Pancreas (tissue), 10 donors: ENCODE results near the gene TAX1BP3. TPM values are rescaled to one million over a fixed set of nuclear protein-coding genes. Genes with fewer than 3 reads are reported as not detected.

Experiments
- ATAC-seq, 4 donors: fragments of 200-7000 bp; cut with Tn5 transposase; one replicate each; pipeline versions ENCODE4 v1.8.0 to v1.9.1; 2020; ENCODE audit warnings: mild to moderate bottlenecking in 4 of 4, moderate library complexity in 4 of 4
- DNase-seq, 6 donors: peaks; one replicate each; pipeline ENCODE4 v3.0.0-alpha.2; 2020
- FAIRE-seq: peaks from 2 replicates; lab custom pipeline; 2012; peaks lifted over from hg19 to GRCh38; lab: Jason Lieb, UNC
- H3K27ac ChIP-seq, 4 donors: fragments of 200-600 bp; sonication (generic); 1 replicate in 3 of 4; 2 replicates in 1 of 4; pipeline versions ENCODE4 v1.5.0 to v1.8.0; 2020
- H3K27me3 ChIP-seq, 4 donors: fragments of 200-600 bp; one replicate each; pipeline ENCODE4 v1.8.0; 2021
- H3K36me3 ChIP-seq, 3 donors: fragments of 200-600 bp; sonication (generic) in 1 of 3; one replicate each; pipeline versions ENCODE4 v1.5.0 to v1.8.0; 2020 to 2021
- H3K4me1 ChIP-seq, 3 donors: fragments of 200-600 bp; one replicate each; pipeline ENCODE4 v1.8.0; 2021
- H3K4me3 ChIP-seq, 4 donors: fragments of 200-600 bp; sonication (generic) in 2 of 4; one replicate each; pipeline versions ENCODE4 v1.5.0 to v1.8.0; 2020 to 2021
- H3K9me3 ChIP-seq, 4 donors: fragments of 200-600 bp; one replicate each; pipeline ENCODE4 v1.8.0; 2021
- WGBS, 2 donors: extraction: QIAGEN DNeasy Blood & Tissue Kit; methylation state at CpG; one replicate each; pipeline ENCODE4 v1.1.7; 2013; 5-methylcytosine and 5-hydroxymethylcytosine counted together
- intact Hi-C, 3 donors: fragments of 100-400 bp; cut with DNase I; formaldehyde crosslinking; loops; one replicate each; pipeline versions ENCODE4 v1.11.1 to v1.14.2; 2022
- polyA plus RNA-seq, 2 donors: library from polyadenylated mRNA; stranded (reverse); fragments of 200-250 nt; gene quantifications; one replicate each; pipeline ENCODE4 v1.2.3, GENCODE V29; 2013
- total RNA-seq, 6 donors: library from RNA; stranded (reverse); fragmentation: NEBNext Ultra II Directional in 4 of 6; extraction: Animal tissue kit (Norgen Biotek cat#: 25700) in 4 of 6; gene quantifications; one replicate each; pipeline versions ENCODE4 v1.2.1 to v1.2.4, GENCODE V29; 2021 to 2023
- TF ChIP-seq, protein P1 (sequence below), 4 donors: fragments of 200-600 bp; sonication (generic) in 3 of 4; IDR thresholded peaks; one replicate each; pipeline versions ENCODE4 v1.5.0 to v1.8.0; 2021; ENCODE audit warnings: antibody characterized with exemption in 4 of 4
- donor health status: healthy with polysubstance abuse.
- donor health status: DM: no; HTN: no; CAD: no; lungs with moderate emphysema.
- donor health status: DM: no; HTN: no; CAD: no.
- donor health status: control.
- donor health status: control.
- donor health status: Bipolar disorder and iron deficiency.
- donor health status: DM: yes; HTN: yes; CAD: no.
- donor health status: DM: no; HTN: no; CAD: no.
- donor health status: DM: no; HTN: no; CAD: no.
- donor health status: DM: yes; HTN: yes; CAD: no.

The TAX1BP3 gene
- total and polyA plus RNA-seq, 8 donors = 31.4 to 80.6 (median 47.6) TPM

DNA sequence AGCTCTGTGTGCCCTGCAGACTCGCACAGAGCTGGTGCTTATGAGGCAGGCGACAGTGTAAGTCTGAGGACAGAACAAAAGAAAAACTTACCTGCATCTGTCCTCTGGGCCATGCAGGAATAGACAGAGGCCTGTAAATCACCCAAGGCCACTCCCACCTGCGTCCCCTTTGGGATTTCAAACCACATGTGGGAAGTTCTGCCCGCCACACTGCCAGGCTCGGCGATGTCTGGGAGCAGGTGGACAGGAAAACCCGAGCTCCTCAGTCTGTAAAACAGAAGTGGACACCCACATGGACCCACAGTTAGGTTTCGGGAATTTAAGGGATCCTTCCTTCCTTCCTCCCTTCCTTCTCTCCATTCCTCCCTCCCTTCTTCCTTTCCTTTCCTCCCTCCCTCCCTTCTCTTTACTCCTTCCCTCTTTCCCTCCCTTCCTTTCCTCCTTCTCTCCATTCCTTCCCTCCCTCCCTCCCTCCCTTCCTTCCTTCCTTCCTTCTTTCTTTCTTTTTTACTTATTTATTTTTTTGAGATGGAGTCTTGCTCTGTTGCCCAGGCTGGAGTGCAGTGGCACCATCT, 47.1 kb downstream of the TAX1BP3 start:
- WGBS, 2 donors = 97 to 99% methylated on average over 8 of the region's 8 CpGs
- peaks cover 5 to 60% (median 14%) of the 10 kb centered on the region in 3 donors for H3K36me3 ChIP-seq
- TF ChIP-seq, protein P1, sequence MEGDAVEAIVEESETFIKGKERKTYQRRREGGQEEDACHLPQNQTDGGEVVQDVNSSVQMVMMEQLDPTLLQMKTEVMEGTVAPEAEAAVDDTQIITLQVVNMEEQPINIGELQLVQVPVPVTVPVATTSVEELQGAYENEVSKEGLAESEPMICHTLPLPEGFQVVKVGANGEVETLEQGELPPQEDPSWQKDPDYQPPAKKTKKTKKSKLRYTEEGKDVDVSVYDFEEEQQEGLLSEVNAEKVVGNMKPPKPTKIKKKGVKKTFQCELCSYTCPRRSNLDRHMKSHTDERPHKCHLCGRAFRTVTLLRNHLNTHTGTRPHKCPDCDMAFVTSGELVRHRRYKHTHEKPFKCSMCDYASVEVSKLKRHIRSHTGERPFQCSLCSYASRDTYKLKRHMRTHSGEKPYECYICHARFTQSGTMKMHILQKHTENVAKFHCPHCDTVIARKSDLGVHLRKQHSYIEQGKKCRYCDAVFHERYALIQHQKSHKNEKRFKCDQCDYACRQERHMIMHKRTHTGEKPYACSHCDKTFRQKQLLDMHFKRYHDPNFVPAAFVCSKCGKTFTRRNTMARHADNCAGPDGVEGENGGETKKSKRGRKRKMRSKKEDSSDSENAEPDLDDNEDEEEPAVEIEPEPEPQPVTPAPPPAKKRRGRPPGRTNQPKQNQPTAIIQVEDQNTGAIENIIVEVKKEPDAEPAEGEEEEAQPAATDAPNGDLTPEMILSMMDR (IDR thresholded peaks at IDR 0.05) = no peak
- ATAC-seq (no peak), FAIRE-seq (no peak), DNase-seq (no peak)
- H3K4me3 ChIP-seq = no peak overlapping the region
- intact Hi-C loops = no loop called here
- H3K4me1 ChIP-seq = no peaks in the 10 kb centered on the region
- no peaks in the 10 kb centered on the region for H3K9me3 ChIP-seq
- no peak overlapping the region for H3K27ac ChIP-seq
- H3K27me3 ChIP-seq = no peaks in the 10 kb centered on the region

DNA sequence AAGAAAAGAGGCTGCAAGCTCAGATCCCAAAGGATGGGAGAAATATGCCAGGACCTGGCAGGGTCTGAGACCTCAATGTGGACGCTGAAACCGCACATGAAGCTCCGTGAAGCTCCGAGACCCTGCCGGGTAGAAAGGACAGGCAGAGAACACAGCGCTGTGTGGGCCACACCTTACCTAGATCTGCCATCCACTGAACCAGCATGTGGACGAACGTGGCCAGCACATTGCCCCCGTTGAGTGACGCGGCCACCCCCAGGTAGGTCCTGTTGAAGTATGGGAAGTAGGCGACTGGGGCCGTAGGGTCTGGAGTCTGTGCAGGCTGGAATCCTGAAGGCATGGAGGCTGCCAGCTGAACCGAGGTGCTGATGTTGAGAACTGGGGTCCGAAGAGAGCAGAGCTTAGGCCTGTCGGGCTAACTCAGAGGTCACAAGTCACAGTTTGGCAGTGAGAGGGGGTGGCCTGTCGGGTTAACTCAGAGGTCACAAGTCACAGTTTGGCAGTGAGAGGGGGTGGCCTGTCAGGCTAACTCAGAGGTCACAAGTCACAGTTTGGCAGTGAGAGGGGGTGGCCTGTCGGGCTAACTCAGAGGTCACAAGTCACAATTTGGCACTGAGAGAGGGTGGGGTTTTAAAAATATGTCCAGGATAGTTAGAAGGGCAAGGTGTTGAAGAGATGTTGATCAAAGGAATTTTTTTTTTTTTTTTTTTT, 53.1 kb downstream of the TAX1BP3 start:
- intact Hi-C loops = no loop called here
- DNase-seq (no peak), ATAC-seq (no peak), FAIRE-seq (no peak)
- TF ChIP-seq, protein P1 (IDR thresholded peaks at IDR 0.05) = no peak
- Histone ChIP-seq H3K36me3 (peaks cover 3 to 33% (median 4%) of the 10 kb centered on the region in 3 donors), H3K27ac (no peak overlapping the region), H3K9me3 (no peaks in the 10 kb centered on the region), H3K4me1 (no peaks in the 10 kb centered on the region), H3K4me3 (no peak overlapping the region), H3K27me3 (no peaks in the 10 kb centered on the region)
- WGBS, 2 donors = 95 to 97% methylated on average over 18 of the region's 18 CpGs

DNA sequence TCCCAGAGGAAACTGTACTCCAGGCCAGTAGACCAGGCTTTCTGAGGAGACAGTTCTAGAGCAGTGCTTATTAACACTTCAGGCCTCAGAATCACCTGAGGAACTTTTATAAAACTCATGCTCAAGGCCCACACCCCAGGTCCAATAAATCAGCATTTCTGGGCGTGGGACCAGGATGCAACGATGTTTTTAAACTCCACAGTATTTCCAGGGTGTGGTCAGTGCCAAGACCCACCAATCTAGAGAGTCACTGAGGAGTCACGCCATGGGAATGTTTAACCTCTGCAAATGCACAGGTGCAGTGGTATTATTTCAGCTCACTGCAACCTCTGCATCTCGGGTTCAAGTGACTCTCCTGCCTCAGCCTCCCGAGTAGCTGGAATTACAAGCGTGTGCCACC, 55.3 kb downstream of the TAX1BP3 start:
- 97 to 98% methylated on average over 6 of the region's 6 CpGs for WGBS, 2 donors
- intact Hi-C loops = no loop called here
- no peak for ATAC-seq
- Histone ChIP-seq H3K27me3 (no peaks in the 10 kb centered on the region), H3K36me3 (peaks cover 3 to 37% (median 14%) of the 10 kb centered on the region in 3 donors), H3K4me1 (no peaks in the 10 kb centered on the region), H3K9me3 (no peaks in the 10 kb centered on the region), H3K27ac (no peak overlapping the region), H3K4me3 (no peak overlapping the region)
- no peak for DNase-seq
- no peak for FAIRE-seq
- TF ChIP-seq, protein P1 (IDR thresholded peaks at IDR 0.05) = no peak

Other genes with a start within 250 kb of the TAX1BP3 start
- not detected for gene OR1E2, start 234.7 kb downstream of the TAX1BP3 start, total RNA-seq
- not detected for gene OR1E2, start 234.7 kb downstream of the TAX1BP3 start, polyA plus RNA-seq
- gene SPATA22, start 196.8 kb downstream of the TAX1BP3 start, total RNA-seq = not detected
- under 1 TPM; 0.09 to 0.46 TPM for gene SPATA22, start 196.8 kb downstream of the TAX1BP3 start, polyA plus RNA-seq
- 1 to 10 TPM in 1 of 6 donors, under 1 TPM in 5; 0.38 to 1.1 (median 0.69) TPM for gene ASPA, start 192.6 kb downstream of the TAX1BP3 start, total RNA-seq
- gene ASPA, start 192.6 kb downstream of the TAX1BP3 start, polyA plus RNA-seq = under 1 TPM; 0.65 to 0.75 TPM
- under 1 TPM; 0.21 to 0.93 (median 0.45) TPM for gene TRPV3, start 110.8 kb downstream of the TAX1BP3 start, total RNA-seq
- gene TRPV3, start 110.8 kb downstream of the TAX1BP3 start, polyA plus RNA-seq = under 1 TPM; 0.73 to 0.99 TPM
- 1 to 10 TPM; 1.6 to 4.0 (median 3.1) TPM for gene TRPV1, start 59.2 kb downstream of the TAX1BP3 start, total RNA-seq
- gene TRPV1, start 59.2 kb downstream of the TAX1BP3 start, polyA plus RNA-seq = 10 to 100 TPM in 1 of 2 donors, 1 to 10 TPM in 1; 8.1 to 10.2 TPM
- 1 to 10 TPM; 8.0 to 9.8 (median 8.8) TPM for gene SHPK, start 32.3 kb downstream of the TAX1BP3 start, total RNA-seq
- gene SHPK, start 32.3 kb downstream of the TAX1BP3 start, polyA plus RNA-seq = 10 to 100 TPM in 1 of 2 donors, 1 to 10 TPM in 1; 7.4 to 10.5 TPM
- gene CTNS, start 31.8 kb downstream of the TAX1BP3 start, total RNA-seq = 10 to 100 TPM in 5 of 6 donors, 1 to 10 TPM in 1; 9.0 to 14.2 (median 12.4) TPM
- 10 to 100 TPM; 12.6 to 14.0 TPM for gene CTNS, start 31.8 kb downstream of the TAX1BP3 start, polyA plus RNA-seq
- gene EMC6, start 234 bp upstream of the TAX1BP3 start, total RNA-seq = 10 to 100 TPM; 12.1 to 19.7 (median 14.4) TPM
- 10 to 100 TPM; 30.9 to 34.6 TPM for gene EMC6, start 234 bp upstream of the TAX1BP3 start, polyA plus RNA-seq
- 1 to 10 TPM in 1 of 6 donors, under 1 TPM in 5; 0.13 to 1.4 (median 0.47) TPM for gene P2RX5, start 27.6 kb upstream of the TAX1BP3 start, total RNA-seq
- 1 to 10 TPM in 1 of 2 donors, under 1 TPM in 1; 0.91 to 1.3 TPM for gene P2RX5, start 27.6 kb upstream of the TAX1BP3 start, polyA plus RNA-seq
- gene HASPIN, start 55.3 kb upstream of the TAX1BP3 start, total RNA-seq = under 1 TPM; 0.05 to 0.31 (median 0.21) TPM
- gene HASPIN, start 55.3 kb upstream of the TAX1BP3 start, polyA plus RNA-seq = not detected
- gene ITGAE, start 132.6 kb upstream of the TAX1BP3 start, total RNA-seq = 1 to 10 TPM; 4.4 to 9.7 (median 6.7) TPM
- gene ITGAE, start 132.6 kb upstream of the TAX1BP3 start, polyA plus RNA-seq = 10 to 100 TPM; 19.3 to 29.0 TPM
- gene NCBP3, start 177.7 kb upstream of the TAX1BP3 start, total RNA-seq = 10 to 100 TPM; 13.7 to 26.0 (median 13.8) TPM
- gene NCBP3, start 177.7 kb upstream of the TAX1BP3 start, polyA plus RNA-seq = 10 to 100 TPM; 27.1 to 34.2 TPM
- 10 to 100 TPM in 1 of 6 donors, 1 to 10 TPM in 5; 4.2 to 11.9 (median 5.0) TPM for gene CAMKK1, start 224.5 kb upstream of the TAX1BP3 start, total RNA-seq
- 10 to 100 TPM; 17.1 to 23.0 TPM for gene CAMKK1, start 224.5 kb upstream of the TAX1BP3 start, polyA plus RNA-seq
- gene P2RX1, start 247.9 kb upstream of the TAX1BP3 start, total RNA-seq = 10 to 100 TPM; 17.7 to 41.8 (median 24.9) TPM
- gene P2RX1, start 247.9 kb upstream of the TAX1BP3 start, polyA plus RNA-seq = 10 to 100 TPM; 21.8 to 37.1 TPM